Glutamatergic neuron (in vitro differentiated cells): ENCODE measurements around the gene SLBP. TPM values are rescaled to one million over a fixed set of nuclear protein-coding genes. Genes with fewer than 3 reads are reported as not detected.

Source experiments
- DNase-seq: peaks from one replicate; pipeline ENCODE4 v3.0.0; 2022
- H3K27ac Mint-ChIP-seq: one replicate; pipeline ENCODE4 v1.8.0; 2020; ENCODE audit warnings: mild to moderate bottlenecking, mixed read lengths, inconsistent platforms; ENCODE audit not compliant: unreplicated experiment
- H3K27me3 Mint-ChIP-seq: one replicate; pipeline ENCODE4 v1.8.0; 2020; ENCODE audit warnings: mild to moderate bottlenecking, moderate library complexity, mixed read lengths, inconsistent platforms; ENCODE audit not compliant: unreplicated experiment
- H3K36me3 Mint-ChIP-seq: one replicate; pipeline ENCODE4 v1.8.0; 2020; ENCODE audit warnings: mild to moderate bottlenecking, mixed read lengths, inconsistent platforms; ENCODE audit not compliant: unreplicated experiment
- H3K4me1 Mint-ChIP-seq: one replicate; pipeline ENCODE4 v1.8.0; 2020; ENCODE audit warnings: mild to moderate bottlenecking, low read depth, mixed read lengths, inconsistent platforms; ENCODE audit not compliant: unreplicated experiment
- H3K4me3 Mint-ChIP-seq: one replicate; pipeline ENCODE4 v1.8.0; 2020; ENCODE audit warnings: mild to moderate bottlenecking, mixed read lengths, inconsistent platforms; ENCODE audit not compliant: unreplicated experiment
- H3K9me3 Mint-ChIP-seq: one replicate; pipeline ENCODE4 v1.8.0; 2020; ENCODE audit warnings: mild to moderate bottlenecking, moderate library complexity, mixed read lengths, inconsistent platforms; ENCODE audit not compliant: unreplicated experiment
- CTCF ChIP-seq: fragments of 200-600 bp; sonication (generic); IDR thresholded peaks from one replicate; pipeline ENCODE4 v1.5.0; 2021; ENCODE audit not compliant: partially characterized antibody, unreplicated experiment
- total RNA-seq: library from RNA; stranded (reverse); fragmentation: NEBNext Ultra II Directional; extraction: Animal tissue kit (Norgen Biotek cat#: 25700); gene quantifications from one replicate; pipeline ENCODE4 v1.2.1, GENCODE V29; 2021; ENCODE audit not compliant: unreplicated experiment

The SLBP gene
- total RNA-seq, 1 donor from 2014 or later = 25.0 TPM

GRCh38 chr4:1752284-1753041 lies 40.3 kb upstream of the SLBP start:
- no peak overlapping the region for H3K27ac Mint-ChIP-seq
- no peak for TF ChIP-seq CTCF
- H3K9me3 Mint-ChIP-seq = peaks cover 2% of the 10 kb centered on the region
- no peak for DNase-seq
- no peaks in the 10 kb centered on the region for H3K4me1 Mint-ChIP-seq
- peaks cover 1% of the 10 kb centered on the region for H3K27me3 Mint-ChIP-seq
- no peaks in the 10 kb centered on the region for H3K36me3 Mint-ChIP-seq
- H3K4me3 Mint-ChIP-seq = no peak overlapping the region

- Mint-ChIP-seq H3K27me3 (peaks cover 1% of the 10 kb centered on the region), H3K9me3 (peaks cover 2% of the 10 kb centered on the region), H3K4me3 (no peak overlapping the region), H3K36me3 (no peaks in the 10 kb centered on the region), H3K27ac (no peak overlapping the region), H3K4me1 (no peaks in the 10 kb centered on the region)
- DNase-seq = no peak
- no peak for TF ChIP-seq CTCF
Observed at GRCh38 chr4:1751919-1752283, 39.8 kb upstream of the SLBP start.

- no peak overlapping the region for H3K4me3 Mint-ChIP-seq
- H3K9me3 Mint-ChIP-seq = peaks cover 2% of the 10 kb centered on the region
- TF ChIP-seq CTCF = no peak
Observed at GRCh38 chr4:1751155-1751918, 39.2 kb upstream of the SLBP start.

GRCh38 chr4:1750381-1751154 lies 38.4 kb upstream of the SLBP start:
- H3K4me3 Mint-ChIP-seq = no peak overlapping the region
- H3K27me3 Mint-ChIP-seq = no peaks in the 10 kb centered on the region
- no peak overlapping the region for H3K27ac Mint-ChIP-seq
- H3K4me1 Mint-ChIP-seq = no peaks in the 10 kb centered on the region
- H3K36me3 Mint-ChIP-seq = no peaks in the 10 kb centered on the region
- TF ChIP-seq CTCF = no peak
- DNase-seq = no peak
- H3K9me3 Mint-ChIP-seq = peaks cover 2% of the 10 kb centered on the region

More at GRCh38 chr4:1751155-1751918, 39.2 kb upstream of the SLBP start:
- H3K4me1 Mint-ChIP-seq = no peaks in the 10 kb centered on the region
- no peaks in the 10 kb centered on the region for H3K36me3 Mint-ChIP-seq
- H3K27ac Mint-ChIP-seq = no peak overlapping the region
- peaks cover 1% of the 10 kb centered on the region for H3K27me3 Mint-ChIP-seq
- DNase-seq = no peak

- peaks cover 2% of the 10 kb centered on the region for H3K9me3 Mint-ChIP-seq
- no peaks in the 10 kb centered on the region for H3K36me3 Mint-ChIP-seq
- no peak for TF ChIP-seq CTCF
- H3K27me3 Mint-ChIP-seq = no peaks in the 10 kb centered on the region
- H3K4me1 Mint-ChIP-seq = no peaks in the 10 kb centered on the region
- no peak overlapping the region for H3K4me3 Mint-ChIP-seq
- H3K27ac Mint-ChIP-seq = no peak overlapping the region
- no peak for DNase-seq
Observed at GRCh38 chr4:1749826-1750225, 37.7 kb upstream of the SLBP start.
